SU-DHL-6 (cell line): ENCODE results near the gene SORCS2.

Source experiments
- EZH2phosphoT487 ChIP-seq: fragments of 200-600 bp; sonication (generic), shearing (Covaris generic); conservative IDR thresholded peaks from 2 replicates; pipeline ENCODE4 v1.6.1; 2018; ENCODE audit warnings: mild to moderate bottlenecking, antibody characterized with exemption, low read length, moderate library complexity, mixed read lengths
- TF ChIP-seq, protein P1 (sequence below): fragments of 200-600 bp; sonication (generic); IDR thresholded peaks from one replicate; pipeline ENCODE4 v1.5.1; 2017; ENCODE audit warnings: antibody characterized with exemption, mild to moderate bottlenecking, low read length, moderate library complexity; ENCODE audit not compliant: insufficient read depth, poor library complexity, severe bottlenecking

DNA sequence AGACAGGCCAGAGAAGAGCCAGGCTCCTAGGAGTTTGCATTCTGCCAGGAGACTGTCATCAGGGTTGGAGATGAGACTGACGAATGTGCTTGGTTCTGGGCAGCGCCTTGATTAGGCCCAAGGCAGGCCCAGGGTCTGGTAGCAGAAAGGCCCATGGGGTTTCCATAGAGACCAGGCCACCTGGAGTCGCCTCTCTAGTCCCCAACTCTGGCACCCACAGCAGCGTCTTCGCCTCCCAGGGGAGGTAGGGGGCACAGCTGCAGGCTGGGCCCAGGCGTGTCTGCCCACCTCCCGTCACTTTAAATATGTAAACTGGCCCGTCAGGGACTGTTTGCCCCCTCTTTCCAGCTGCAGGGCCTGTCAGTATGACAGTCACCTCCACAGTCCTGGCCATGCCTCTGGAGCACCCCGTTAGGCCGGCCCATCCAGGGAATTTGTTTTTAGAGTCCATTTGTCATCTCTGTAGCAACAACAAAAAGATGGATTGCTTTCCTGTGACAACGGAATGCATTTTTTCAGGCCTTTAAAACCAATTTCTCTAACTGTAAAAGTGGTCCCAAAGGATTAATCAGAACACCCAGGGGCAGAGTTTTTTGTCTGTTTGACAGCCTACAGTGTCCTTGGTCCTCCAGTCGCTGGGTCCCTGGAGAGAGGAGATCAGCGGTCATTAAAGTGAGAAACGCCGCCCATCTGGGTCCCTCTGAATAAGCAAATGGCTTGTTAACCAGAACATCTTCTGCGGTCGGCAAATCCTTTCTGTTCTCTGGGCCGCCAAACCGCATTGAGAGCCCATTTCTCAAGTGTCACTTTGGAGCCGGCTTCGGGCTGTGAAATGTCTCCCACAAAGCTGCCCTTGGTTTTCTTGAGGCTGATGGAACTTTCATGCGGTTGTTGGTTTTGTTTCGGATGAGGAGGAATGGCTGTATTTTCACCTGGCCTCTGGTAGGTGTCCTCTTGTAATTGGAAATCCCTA is 395.4 kb downstream of the SORCS2 start:
- TF ChIP-seq, protein P1, sequence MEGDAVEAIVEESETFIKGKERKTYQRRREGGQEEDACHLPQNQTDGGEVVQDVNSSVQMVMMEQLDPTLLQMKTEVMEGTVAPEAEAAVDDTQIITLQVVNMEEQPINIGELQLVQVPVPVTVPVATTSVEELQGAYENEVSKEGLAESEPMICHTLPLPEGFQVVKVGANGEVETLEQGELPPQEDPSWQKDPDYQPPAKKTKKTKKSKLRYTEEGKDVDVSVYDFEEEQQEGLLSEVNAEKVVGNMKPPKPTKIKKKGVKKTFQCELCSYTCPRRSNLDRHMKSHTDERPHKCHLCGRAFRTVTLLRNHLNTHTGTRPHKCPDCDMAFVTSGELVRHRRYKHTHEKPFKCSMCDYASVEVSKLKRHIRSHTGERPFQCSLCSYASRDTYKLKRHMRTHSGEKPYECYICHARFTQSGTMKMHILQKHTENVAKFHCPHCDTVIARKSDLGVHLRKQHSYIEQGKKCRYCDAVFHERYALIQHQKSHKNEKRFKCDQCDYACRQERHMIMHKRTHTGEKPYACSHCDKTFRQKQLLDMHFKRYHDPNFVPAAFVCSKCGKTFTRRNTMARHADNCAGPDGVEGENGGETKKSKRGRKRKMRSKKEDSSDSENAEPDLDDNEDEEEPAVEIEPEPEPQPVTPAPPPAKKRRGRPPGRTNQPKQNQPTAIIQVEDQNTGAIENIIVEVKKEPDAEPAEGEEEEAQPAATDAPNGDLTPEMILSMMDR: no peak
- no peak for TF ChIP-seq EZH2phosphoT487
